ENCODE measurements around the gene FFAR1. TPM values are rescaled to one million over a fixed set of nuclear protein-coding genes. Genes with fewer than 3 reads are reported as not detected.

Gene FFAR1
- total and polyA plus RNA-seq, 2 donors (not counting 1 experiment from before 2014, with no cell fraction given): 3.0 to 17.9 TPM

GRCh38 chr19:35346193-35347052 is 1.3 kb upstream of the FFAR1 start:
- CTCF ChIA-PET: interaction anchor here (1.0 to 13.5 kb wide), 13 partner anchors 10 to 149 kb away, joined by 3 to 234 read pairs (median 6); partner anchors contain the start of gene USF2
- POLR2A ChIA-PET: interaction anchor here (0.7 to 3.2 kb wide), 12 partner anchors 9 to 149 kb away, joined by 3 to 12 read pairs (median 4); partner anchors contain the start of gene CD22
- Histone ChIP-seq H3K27me3 (replicated peaks in 1 of 4; ENCODE audit: control extremely low read depth in 1 of 4, control insufficient read depth in 3 of 4, insufficient read depth in 4 of 4, low read length in 3 of 4) (no peaks in the 10 kb centered on the region), H4K20me1 (ENCODE audit: control insufficient read depth, insufficient read depth, low read length, poor library complexity, severe bottlenecking) (peaks cover 49% of the 10 kb centered on the region), H3K4me2 (replicated peaks; ENCODE audit: low read depth, low read length, poor library complexity, severe bottlenecking) (peak overlapping the region; percentile 65), H3K36me3 (replicated peaks in 1 of 2; ENCODE audit: control extremely low read depth in 1 of 2, control insufficient read depth in 1 of 2, extremely low read depth in 1 of 2, insufficient read depth in 2 of 2, low read length in 1 of 2) (peaks cover 2 to 54% of the 10 kb centered on the region in 2 experiments), H3K27ac (ENCODE audit: low read length in 2 of 2) (peak overlapping the region; percentile 91 to 92), H3K79me2 (ENCODE audit: control insufficient read depth, insufficient read depth, low read length) (no peaks in the 10 kb centered on the region), H3K9me3 (ENCODE audit: control extremely low read depth in 1 of 3, control insufficient read depth in 2 of 3, insufficient read depth in 1 of 3, low read length in 2 of 3) (peaks cover 0 to 10% (median 0%) of the 10 kb centered on the region in 3 donors), H3K9ac (ENCODE audit: low read length) (peak overlapping the region; percentile 6), H3K4me1 (ENCODE audit: control insufficient read depth in 2 of 2, insufficient read depth in 2 of 2, low read length in 2 of 2) (peaks cover 79 to 94% of the 10 kb centered on the region in 2 donors), H3K4me3 (ENCODE audit: control extremely low read depth in 1 of 5, extremely low read depth in 1 of 5, insufficient read depth in 1 of 5, low read depth in 2 of 5, low read length in 4 of 5) (peak overlapping the region in 1 of 5 experiments; percentile 12), H2AFZ (ENCODE audit: insufficient read depth, low read depth, low read length, poor library complexity, severe bottlenecking) (no peak overlapping the region)
- Mint-ChIP-seq H3K9me3 (ENCODE audit: insufficient read depth) (no peaks in the 10 kb centered on the region), H3K4me3 (peak overlapping the region; percentile 82), H3K27ac (peak overlapping the region; percentile 96), H3K27me3 (no peaks in the 10 kb centered on the region), H3K4me1 (peaks cover 83% of the 10 kb centered on the region)
- intact Hi-C loops (cut with micrococcal nuclease): loop anchor here (1.0 to 10.0 kb wide), 7 partner anchors 16 to 368 kb away; partner anchors contain the start of genes HAMP and KMT2B
- 46% methylated on average over 26 of the region's 28 CpGs for WGBS (ENCODE audit: insufficient coverage)
- DNase-seq (peak; percentile 91), ATAC-seq (ENCODE audit: low read depth) (peak; percentile 65)
- TF ChIP-seq CTCF (IDR thresholded peaks at IDR 0.05) (no peak), EZH2 (IDR thresholded peaks at IDR 0.05; ENCODE audit: borderline replicate concordance, insufficient read depth, low read depth, low read length, poor library complexity, severe bottlenecking) (no peak)
